Tibial nerve (tissue), 3 donors: ENCODE measurements around the gene TWSG1.

Source experiments
- POLR2A ChIP-seq, 2 donors: fragments of 450-650 bp; IDR thresholded peaks; one replicate each; pipeline ENCODE4 v1.6.1; 2017; ENCODE audit warnings: antibody characterized with exemption in 2 of 2, mild to moderate bottlenecking in 2 of 2, moderate library complexity in 2 of 2
- TF ChIP-seq, protein P1 (sequence below), 5 experiments: fragments of 200-600 bp in 3 of 5; fragments of 450-650 bp in 2 of 5; sonication (generic) in 3 of 5; IDR thresholded peaks; one replicate each; pipeline ENCODE4 v1.5.1; 2016 to 2019; ENCODE audit warnings: antibody characterized with exemption in 5 of 5, mild to moderate bottlenecking in 3 of 5, moderate library complexity in 2 of 5

DNA sequence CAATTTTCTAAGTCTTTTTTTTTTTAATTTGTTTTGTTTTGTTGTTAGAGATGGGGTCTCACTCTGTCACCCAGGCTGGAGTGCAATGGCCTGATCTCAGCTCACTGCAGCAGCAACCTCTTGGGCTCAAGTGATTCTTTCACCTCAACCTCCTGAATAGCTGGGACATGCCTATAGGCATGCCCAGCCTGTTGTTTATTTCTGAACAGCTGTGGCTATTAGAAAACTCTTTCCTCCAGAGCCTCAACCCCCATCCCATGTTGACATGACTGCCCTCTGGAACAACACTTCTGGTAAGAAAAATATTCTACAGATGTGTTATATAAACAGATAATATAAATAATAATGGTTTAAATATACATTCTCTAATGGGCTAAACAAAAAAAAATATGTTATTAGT lies 44.4 kb upstream of the TWSG1 start:
- no peak for TF ChIP-seq POLR2A (IDR thresholded peaks at IDR 0.05)
- TF ChIP-seq, protein P1, sequence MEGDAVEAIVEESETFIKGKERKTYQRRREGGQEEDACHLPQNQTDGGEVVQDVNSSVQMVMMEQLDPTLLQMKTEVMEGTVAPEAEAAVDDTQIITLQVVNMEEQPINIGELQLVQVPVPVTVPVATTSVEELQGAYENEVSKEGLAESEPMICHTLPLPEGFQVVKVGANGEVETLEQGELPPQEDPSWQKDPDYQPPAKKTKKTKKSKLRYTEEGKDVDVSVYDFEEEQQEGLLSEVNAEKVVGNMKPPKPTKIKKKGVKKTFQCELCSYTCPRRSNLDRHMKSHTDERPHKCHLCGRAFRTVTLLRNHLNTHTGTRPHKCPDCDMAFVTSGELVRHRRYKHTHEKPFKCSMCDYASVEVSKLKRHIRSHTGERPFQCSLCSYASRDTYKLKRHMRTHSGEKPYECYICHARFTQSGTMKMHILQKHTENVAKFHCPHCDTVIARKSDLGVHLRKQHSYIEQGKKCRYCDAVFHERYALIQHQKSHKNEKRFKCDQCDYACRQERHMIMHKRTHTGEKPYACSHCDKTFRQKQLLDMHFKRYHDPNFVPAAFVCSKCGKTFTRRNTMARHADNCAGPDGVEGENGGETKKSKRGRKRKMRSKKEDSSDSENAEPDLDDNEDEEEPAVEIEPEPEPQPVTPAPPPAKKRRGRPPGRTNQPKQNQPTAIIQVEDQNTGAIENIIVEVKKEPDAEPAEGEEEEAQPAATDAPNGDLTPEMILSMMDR (IDR thresholded peaks at IDR 0.05): no peak
